GM10266 (cell line): ENCODE measurements around the gene SLC44A4.
A peak's percentile ranks its signal among the peaks of the same experiment; 100 is the strongest.
"Not testable (repeated sequence)": the region's sequence is repeated elsewhere in the genome, so short reads cannot be mapped to it uniquely, and the experiment has no call there.

Experiments used
- DNase-seq: peaks from one replicate; pipeline ENCODE4 v3.0.0; 2012; ENCODE audit errors: extremely low spot score
- CTCF ChIP-seq: IDR thresholded peaks from 2 replicates; pipeline ENCODE4 v1.5.1; 2012; ENCODE audit warnings: mild to moderate bottlenecking, low read depth; ENCODE audit not compliant: control insufficient read depth, insufficient read depth; ENCODE audit errors: missing control alignments

The SLC44A4 gene

GRCh38 chr6:31829633-31830283 is 49.0 kb downstream of the SLC44A4 start:
- TF ChIP-seq CTCF, result peak; percentile 42
- no peak for DNase-seq

GRCh38 chr6:31827286-31828079 is 51.3 kb downstream of the SLC44A4 start, which contains the start of gene HSPA1B:
Gene HSPA1B, plus strand, starts transcription at chr6:31827738. Its CDS starts 213 bp downstream, at chr6:31827951.
- TF ChIP-seq CTCF, result no peak
- peak; percentile 94 for DNase-seq

- no peak for TF ChIP-seq CTCF
- peak; percentile 64 for DNase-seq
These were observed 52.0 kb downstream of the SLC44A4 start for GRCh38 chr6:31826793-31827285.

GRCh38 chr6:31825553-31825952 is 53.2 kb downstream of the SLC44A4 start:
- TF ChIP-seq CTCF, result no peak

DNA sequence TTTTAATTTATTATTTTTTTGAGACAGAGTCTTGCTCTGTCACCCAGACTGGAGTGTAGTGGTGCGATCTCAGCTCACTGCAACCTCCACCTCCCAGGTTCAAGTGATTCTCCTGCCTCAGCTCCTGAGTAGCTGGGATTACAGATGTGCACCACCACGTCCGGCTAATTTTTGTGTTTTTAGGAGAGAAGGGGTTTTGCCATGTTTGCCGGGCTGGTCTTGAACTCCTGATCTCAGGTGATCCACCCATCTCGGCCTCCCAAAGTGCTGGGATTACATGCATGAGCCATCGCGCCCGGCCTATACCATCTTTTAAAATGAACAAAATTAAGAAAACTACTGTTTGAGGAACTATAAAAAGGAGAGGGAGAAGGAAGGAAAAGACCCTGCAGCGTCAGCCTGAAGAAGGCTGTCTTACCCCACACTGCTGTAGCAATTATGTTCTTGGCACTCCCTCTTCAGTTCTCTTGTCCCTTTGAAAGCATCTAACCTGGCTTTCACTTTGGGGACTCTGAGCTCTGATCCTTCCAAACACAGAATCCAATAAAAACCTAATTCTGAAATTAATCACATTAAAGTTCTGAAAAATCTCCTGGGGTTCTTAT is 55.1 kb downstream of the SLC44A4 start:
- not testable (repeated sequence) for DNase-seq

More at GRCh38 chr6:31825553-31825952, 53.2 kb downstream of the SLC44A4 start:
- DNase-seq, result no peak

DNA sequence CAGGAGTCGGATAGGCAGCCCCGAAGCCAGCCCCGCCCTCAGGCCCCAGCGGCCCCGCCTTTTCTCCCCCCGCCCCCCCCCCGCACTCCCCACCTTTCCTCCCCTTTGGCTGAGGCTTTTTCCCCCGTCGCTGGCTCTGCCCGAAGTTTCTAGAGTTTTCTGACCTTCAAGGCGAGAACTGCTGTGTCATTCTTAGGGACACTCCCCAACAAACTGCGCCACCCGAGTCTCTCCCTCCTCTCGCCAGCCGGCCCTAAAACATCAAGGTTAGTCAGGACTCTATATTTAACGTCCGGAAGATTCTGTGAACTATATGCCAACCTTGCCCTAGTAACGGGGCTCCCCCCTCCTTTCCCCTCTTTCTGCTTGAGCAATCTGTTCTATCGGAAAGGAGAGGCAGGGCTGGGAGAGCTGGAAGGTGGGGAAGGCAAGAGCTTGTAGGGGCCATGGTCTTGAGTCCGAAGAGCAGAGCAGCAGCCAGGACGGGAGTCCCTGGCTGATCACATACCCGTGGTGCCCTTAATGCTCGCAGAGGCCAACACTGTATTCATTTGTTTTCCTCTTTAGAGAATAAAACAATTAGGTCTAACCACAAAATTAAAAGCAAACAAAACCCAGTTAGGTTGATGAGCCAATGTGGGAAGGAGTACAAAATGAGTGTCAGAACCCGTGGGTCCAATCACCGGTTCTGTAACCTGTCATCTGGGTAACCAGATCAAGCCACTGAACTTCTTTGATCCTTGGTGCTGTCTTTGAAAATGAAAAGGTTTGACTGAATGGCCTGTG is 56.6 kb downstream of the SLC44A4 start:
- no peak for TF ChIP-seq CTCF
- DNase-seq, result peak; percentile 57
